ENCODE results near the gene CLPTM1L.
"Not testable (repeated sequence)": the region's sequence is repeated elsewhere in the genome, so short reads cannot be mapped to it uniquely, and the experiment has no call there.

Gene CLPTM1L

GRCh38 chr5:1367149-1367548 lies 22.2 kb upstream of the CLPTM1L start:
- no peak for TF ChIP-seq CTCF (IDR thresholded peaks at IDR 0.05; ENCODE audit: low read depth, low read length, missing control alignments)
- H3K4me3 ChIP-seq (ENCODE audit: low read depth, low read length): no peak overlapping the region
- DNase-seq (ENCODE audit: low read depth): no peak

GRCh38 chr5:1366514-1366913 lies 21.6 kb upstream of the CLPTM1L start:
- DNase-seq (ENCODE audit: low read depth): no peak

GRCh38 chr5:1364211-1364610 lies 19.3 kb upstream of the CLPTM1L start:
- H3K4me3 ChIP-seq (ENCODE audit: low read depth, low read length): no peak overlapping the region
- no peak for TF ChIP-seq CTCF (IDR thresholded peaks at IDR 0.05; ENCODE audit: low read depth, low read length, missing control alignments)
- DNase-seq (ENCODE audit: low read depth): no peak

More at GRCh38 chr5:1366514-1366913, 21.6 kb upstream of the CLPTM1L start:
- no peak for TF ChIP-seq CTCF (IDR thresholded peaks at IDR 0.05; ENCODE audit: low read depth, low read length, missing control alignments)
- no peak overlapping the region for H3K4me3 ChIP-seq (ENCODE audit: low read depth, low read length)

- H3K4me3 ChIP-seq (ENCODE audit: low read depth, low read length): no peak overlapping the region
- TF ChIP-seq CTCF (IDR thresholded peaks at IDR 0.05; ENCODE audit: low read depth, low read length, missing control alignments): no peak
Measured at GRCh38 chr5:1363581-1363980, 18.7 kb upstream of the CLPTM1L start.

GRCh38 chr5:1363160-1363559 lies 18.3 kb upstream of the CLPTM1L start:
- no peak for DNase-seq (ENCODE audit: low read depth)
- no peak for TF ChIP-seq CTCF (IDR thresholded peaks at IDR 0.05; ENCODE audit: low read depth, low read length, missing control alignments)
- H3K4me3 ChIP-seq (ENCODE audit: low read depth, low read length): no peak overlapping the region

More at GRCh38 chr5:1363581-1363980, 18.7 kb upstream of the CLPTM1L start:
- DNase-seq (ENCODE audit: low read depth): no peak

- TF ChIP-seq CTCF (IDR thresholded peaks at IDR 0.05; ENCODE audit: low read depth, low read length, missing control alignments): no peak
- H3K4me3 ChIP-seq (ENCODE audit: low read depth, low read length): no peak overlapping the region
- no peak for DNase-seq (ENCODE audit: low read depth)
Measured at GRCh38 chr5:1362242-1363015, 17.5 kb upstream of the CLPTM1L start.

- no peak for DNase-seq (ENCODE audit: low read depth)
- TF ChIP-seq CTCF (IDR thresholded peaks at IDR 0.05; ENCODE audit: low read depth, low read length, missing control alignments): no peak
Measured at GRCh38 chr5:1360861-1361260, 16.0 kb upstream of the CLPTM1L start.

GRCh38 chr5:1360367-1360766 lies 15.5 kb upstream of the CLPTM1L start:
- not testable (repeated sequence) for H3K4me3 ChIP-seq (ENCODE audit: low read depth, low read length); DNase-seq (ENCODE audit: low read depth)

More at GRCh38 chr5:1360861-1361260, 16.0 kb upstream of the CLPTM1L start:
- H3K4me3 ChIP-seq (ENCODE audit: low read depth, low read length): no peak overlapping the region

Measured in GM12864 (cell line).